Measurements from ENCODE around the gene CCND1. TPM values are rescaled to one million over a fixed set of nuclear protein-coding genes. Genes with fewer than 3 reads are reported as not detected.
A peak's percentile ranks its signal among the peaks of the same experiment; 100 is the strongest.

CCND1 gene
- total RNA-seq, 1 experiment from 2014 or later, result 868 TPM

- no peaks in the 10 kb centered on the region for H3K9me2 ChIP-seq (replicated peaks; ENCODE audit: low read length)
- H3K79me2 ChIP-seq (ENCODE audit: low read length), result peaks cover 33% of the 10 kb centered on the region
- ChIA-PET CTCF (no interaction called here), POLR2A (ENCODE audit: unreplicated experiment) (no interaction called here)
- peak overlapping the region; percentile 84 for H3K27ac ChIP-seq (ENCODE audit: low read length)
- intact Hi-C loops (cut with micrococcal nuclease), result loop anchor here (5.0 kb wide), 1 partner anchor 270 kb away; no protein-coding TSS in a partner anchor
- no TSS peak for BruUV-seq (replicated peaks)
- H3K9me3 ChIP-seq (ENCODE audit: low read length), result no peaks in the 10 kb centered on the region
- H3K4me3 ChIP-seq (ENCODE audit: low read length), result peak overlapping the region; percentile 99; the same call in 1 of the 2 replicates
- H4K20me1 ChIP-seq (ENCODE audit: low read length), result peaks cover 12% of the 10 kb centered on the region
- DNase-seq, result no peak
- no peaks in the 10 kb centered on the region for H3F3A ChIP-seq (ENCODE audit: low read length, unreplicated experiment)
- peak overlapping the region; percentile 97 for H3K9ac ChIP-seq (ENCODE audit: low read length)
- peaks cover 24% of the 10 kb centered on the region for H3K4me1 ChIP-seq (ENCODE audit: insufficient read depth, low read length)
- peak overlapping the region; percentile 98 for H3K4me2 ChIP-seq (ENCODE audit: low read length)
- no peak for TF ChIP-seq CTCF (conservative IDR thresholded peaks at IDR 0.05; ENCODE audit: low read depth, low read length)
- no peak for TF ChIP-seq EZH2 (IDR thresholded peaks at IDR 0.05; ENCODE audit: low read length, unreplicated experiment)
- TF ChIP-seq EZH2phosphoT487 (IDR thresholded peaks at IDR 0.05; ENCODE audit: borderline replicate concordance, low read length), result no peak
- no peaks in the 10 kb centered on the region for H3K27me3 ChIP-seq (ENCODE audit: low read length)
- H3K36me3 ChIP-seq (ENCODE audit: low read depth, low read length), result peaks cover 3% of the 10 kb centered on the region; the same call in 1 of the 2 replicates
- ATAC-seq, result no peak
- H2AFZ ChIP-seq (ENCODE audit: low read length), result peak overlapping the region; percentile 80; the same call in 1 of the 2 replicates
Measured at GRCh38 chr11:69637198-69637940, 3.6 kb upstream of the CCND1 start.

- Histone ChIP-seq H2AFZ (ENCODE audit: low read length) (peak overlapping the region; percentile 80), H3K79me2 (ENCODE audit: low read length) (peaks cover 42% of the 10 kb centered on the region), H3K4me3 (ENCODE audit: low read length) (peak overlapping the region; percentile 99), H3K4me1 (ENCODE audit: insufficient read depth, low read length) (peaks cover 24% of the 10 kb centered on the region), H3K27ac (ENCODE audit: low read length) (peak overlapping the region; percentile 84), H3K9me3 (ENCODE audit: low read length) (no peaks in the 10 kb centered on the region), H3K27me3 (ENCODE audit: low read length) (no peaks in the 10 kb centered on the region), H3F3A (ENCODE audit: low read length, unreplicated experiment) (no peaks in the 10 kb centered on the region), H4K20me1 (ENCODE audit: low read length) (peaks cover 17% of the 10 kb centered on the region), H3K36me3 (ENCODE audit: low read depth, low read length) (peaks cover 11% of the 10 kb centered on the region), H3K9me2 (replicated peaks; ENCODE audit: low read length) (no peaks in the 10 kb centered on the region), H3K4me2 (ENCODE audit: low read length) (peak overlapping the region; percentile 98), H3K9ac (ENCODE audit: low read length) (peak overlapping the region; percentile 97)
- ChIA-PET POLR2A (ENCODE audit: unreplicated experiment) (interaction anchor here (0.5 to 1.2 kb wide), 4 partner anchors 195 to 515 kb away, joined by 3 to 6 read pairs (median 5); no protein-coding TSS in a partner anchor), CTCF (no interaction called here)
- TF ChIP-seq CTCF (conservative IDR thresholded peaks at IDR 0.05; ENCODE audit: low read depth, low read length) (no peak), EZH2phosphoT487 (IDR thresholded peaks at IDR 0.05; ENCODE audit: borderline replicate concordance, low read length) (no peak), EZH2 (IDR thresholded peaks at IDR 0.05; ENCODE audit: low read length, unreplicated experiment) (no peak)
- peak; percentile 74 for DNase-seq
- TSS peak; percentile 12 for BruUV-seq (replicated peaks)
- intact Hi-C loops (cut with micrococcal nuclease), result loop anchor here (2.0 to 5.0 kb wide), 2 partner anchors 195 to 271 kb away; no protein-coding TSS in a partner anchor
- ATAC-seq, result peak; percentile 22
Measured at GRCh38 chr11:69637941-69638871, 2.8 kb upstream of the CCND1 start.

Data from PC-3 (cell line).